ENCODE results near the gene CDK2. TPM values are rescaled to one million over a fixed set of nuclear protein-coding genes. Genes with fewer than 3 reads are reported as not detected.

Gene CDK2
- total and polyA plus RNA-seq, 2 of the 4 experiments (the other 2 are of a cell fraction): 42.5 to 61.7 TPM

- in situ Hi-C loops (cut with MboI; ENCODE audit: low sequenced_read_pairs) (loop anchor here (5.0 to 10.0 kb wide), 2 partner anchors 128 to 205 kb away; partner anchors contain the start of genes ORMDL2 and SARNP), dilution Hi-C loops (cut with HindIII; ENCODE audit: low sequenced_read_pairs, unreplicated experiment) (no loop called here), intact Hi-C loops (cut with micrococcal nuclease) (no loop called here)
- Histone ChIP-seq H3K36me3 (ENCODE audit: control insufficient read depth, insufficient read depth, low read length) (peaks cover 39% of the 10 kb centered on the region), H4K20me1 (ENCODE audit: insufficient read depth, low read length) (no peaks in the 10 kb centered on the region), H3K9me3 (ENCODE audit: control insufficient read depth, insufficient read depth, low read length) (no peaks in the 10 kb centered on the region), H3K4me3 (ENCODE audit: insufficient read depth, low read depth, low read length) (no peak overlapping the region), H3K9me1 (ENCODE audit: insufficient read depth, low read length) (no peaks in the 10 kb centered on the region), H3K56ac (ENCODE audit: extremely low read depth, insufficient read depth, low read length) (no peak overlapping the region), H2BK5ac (ENCODE audit: low read depth, low read length, poor library complexity, severe bottlenecking) (no peak overlapping the region), H3K27ac (ENCODE audit: insufficient read depth, low read length) (no peak overlapping the region), H3K4ac (ENCODE audit: low read depth, low read length) (no peak overlapping the region), H2AK9ac (replicated peaks; ENCODE audit: low read depth, low read length, poor library complexity) (no peak overlapping the region), H3K9ac (ENCODE audit: low read depth, low read length) (no peak overlapping the region), H2AK5ac (ENCODE audit: low read depth, low read length) (no peak overlapping the region), H3K4me1 (ENCODE audit: control insufficient read depth, insufficient read depth, low read length) (peaks cover 4% of the 10 kb centered on the region), H3K4me2 (ENCODE audit: low read depth, low read length) (no peak overlapping the region), H2BK120ac (ENCODE audit: low read depth, low read length) (no peak overlapping the region), H3K27me3 (ENCODE audit: control insufficient read depth, insufficient read depth, low read length) (no peaks in the 10 kb centered on the region), H3K14ac (replicated peaks; ENCODE audit: low read depth, low read length) (no peak overlapping the region), H4K5ac (ENCODE audit: low read depth, low read length) (no peak overlapping the region), H4K8ac (ENCODE audit: low read depth in 2 of 2, low read length in 2 of 2) (no peak overlapping the region), H2AFZ (replicated peaks; ENCODE audit: low read length, poor library complexity) (no peak overlapping the region), H3K18ac (ENCODE audit: low read depth, low read length) (no peak overlapping the region), H3K79me1 (ENCODE audit: low read depth in 1 of 2, low read length in 2 of 2) (peaks cover 0 to 16% of the 10 kb centered on the region in 2 experiments; a peak in 2 of 4 replicates), H2BK20ac (ENCODE audit: low read depth, low read length) (no peak overlapping the region), H2BK15ac (ENCODE audit: low read depth, low read length) (no peak overlapping the region), H3K23ac (ENCODE audit: low read depth, low read length) (no peak overlapping the region), H4K91ac (ENCODE audit: insufficient read depth, low read depth, low read length) (no peak overlapping the region)
- POLR2A ChIA-PET (ENCODE audit: unreplicated experiment): no interaction called here
- CTCF ChIA-PET: interaction anchor here (0.8 kb wide), 1 partner anchor 9 kb away, joined by 3 read pairs; no protein-coding TSS in a partner anchor
- ATAC-seq (ENCODE audit: low read depth): no peak
- 100% methylated on average over 1 of the region's 1 CpG; no CpG with 5 or more reads in 1 of the 2 experiments for WGBS, 2 experiments (ENCODE audit: extremely low coverage in 2 of 2, insufficient read length in 1 of 2)
- no peak for DNase-seq
- no TSS peak for BruUV-seq (replicated peaks)
- TF ChIP-seq USF2 (IDR thresholded peaks at IDR 0.05; ENCODE audit: low read depth, low read length): no peak
- no peak for TF ChIP-seq MAZ (IDR thresholded peaks at IDR 0.05; ENCODE audit: borderline replicate concordance, low read depth, low read length)
- no peak for TF ChIP-seq POLR2A (IDR thresholded peaks at IDR 0.05; ENCODE audit: low read depth, low read length)
- no peak for TF ChIP-seq CEBPB (IDR thresholded peaks at IDR 0.05; ENCODE audit: low read depth, low read length)
- TF ChIP-seq RCOR1 (IDR thresholded peaks at IDR 0.05; ENCODE audit: insufficient replicate concordance, low read length): no peak
- no peak for TF ChIP-seq CHD1 (IDR thresholded peaks at IDR 0.05; ENCODE audit: low read depth, low read length)
- TF ChIP-seq ELK1 (IDR thresholded peaks at IDR 0.05; ENCODE audit: borderline replicate concordance, low read depth, low read length): no peak
- no peak for TF ChIP-seq MXI1 (IDR thresholded peaks at IDR 0.05; ENCODE audit: borderline replicate concordance, low read depth, low read length)
- no peak for TF ChIP-seq SMC3 (IDR thresholded peaks at IDR 0.05; ENCODE audit: low read depth, low read length)
These were observed 24.0 kb upstream of the CDK2 start for GRCh38 chr12:55942577-55943136.
